HepG2 (cell line): ENCODE measurements around the gene NDUFA8. TPM values are rescaled to one million over a fixed set of nuclear protein-coding genes. Genes with fewer than 3 reads are reported as not detected.

Experiments
- AGO1 ChIP-seq: fragments of 200-400 bp; formaldehyde crosslinking; IDR thresholded peaks from 2 replicates; pipeline ENCODE4 v1.6.1; 2017; ENCODE audit warnings: mild to moderate bottlenecking, low read depth, low read length, moderate library complexity; ENCODE audit not compliant: poor library complexity, severe bottlenecking
- ETV6 ChIP-seq: sonication (generic); formaldehyde crosslinking; conservative IDR thresholded peaks from 2 replicates; pipeline ENCODE4 v1.4.0; 2020; ENCODE audit warnings: missing genetic modification reagents
- FOSL2 ChIP-seq: sonication (generic); formaldehyde crosslinking; IDR thresholded peaks from 2 replicates; pipeline ENCODE4 v1.4.0; 2020; ENCODE audit warnings: missing genetic modification reagents
- HOXA3 ChIP-seq: sonication (generic); formaldehyde crosslinking; IDR thresholded peaks from 2 replicates; pipeline ENCODE4 v1.5.0; 2020; ENCODE audit warnings: missing genetic modification reagents
- IRF2 ChIP-seq: IDR thresholded peaks from 2 replicates; pipeline ENCODE4 v1.6.1; 2018; ENCODE audit warnings: missing genetic modification reagents, missing compliant biosample characterization
- KDM2A ChIP-seq: sonication (generic); formaldehyde crosslinking; IDR thresholded peaks from 2 replicates; pipeline ENCODE4 v1.4.0; 2020; ENCODE audit warnings: low read depth, missing genetic modification reagents, borderline replicate concordance
- KDM5B ChIP-seq: sonication (generic); formaldehyde crosslinking; IDR thresholded peaks from 2 replicates; pipeline ENCODE4 v1.4.0; 2020; ENCODE audit warnings: missing genetic modification reagents, mild to moderate bottlenecking, borderline replicate concordance
- MYC ChIP-seq: sonication (generic); formaldehyde crosslinking; IDR thresholded peaks from 2 replicates; pipeline ENCODE4 v1.9.0; 2021; ENCODE audit warnings: missing genetic modification reagents, borderline replicate concordance
- MZF1 ChIP-seq: sonication (generic); formaldehyde crosslinking; IDR thresholded peaks from 2 replicates; pipeline ENCODE4 v1.8.1; 2023; ENCODE audit warnings: mild to moderate bottlenecking, missing genetic modification reagents, borderline replicate concordance
- NFATC3 ChIP-seq: sonication (generic); formaldehyde crosslinking; IDR thresholded peaks from 2 replicates; pipeline ENCODE4 v1.5.1; 2020; ENCODE audit warnings: mild to moderate bottlenecking, missing genetic modification reagents
- NFYB ChIP-seq: sonication (generic); formaldehyde crosslinking; IDR thresholded peaks from 2 replicates; pipeline ENCODE4 v1.4.0; 2020; ENCODE audit warnings: missing genetic modification reagents
- XRCC5 ChIP-seq: fragments of 200-400 bp; formaldehyde crosslinking; optimal IDR thresholded peaks from 2 replicates; pipeline ENCODE3; 2017; ENCODE audit warnings: mild to moderate bottlenecking, low read length
- ZFX ChIP-seq: sonication (generic); formaldehyde crosslinking; IDR thresholded peaks from 2 replicates; pipeline ENCODE4 v1.4.0; 2020; ENCODE audit warnings: mild to moderate bottlenecking, low read depth, missing genetic modification reagents, moderate library complexity
- ZKSCAN5 ChIP-seq: sonication (generic); formaldehyde crosslinking; IDR thresholded peaks from 2 replicates; pipeline ENCODE4 v1.5.1; 2020; ENCODE audit warnings: mild to moderate bottlenecking, missing genetic modification reagents
- ZNF335 ChIP-seq: sonication (generic); formaldehyde crosslinking; IDR thresholded peaks from 2 replicates; pipeline ENCODE4 v1.4.0; 2020; ENCODE audit warnings: missing genetic modification reagents
- ZNF343 ChIP-seq: sonication (generic); formaldehyde crosslinking; IDR thresholded peaks from 2 replicates; pipeline ENCODE4 v1.4.0; 2020; ENCODE audit warnings: mild to moderate bottlenecking, missing genetic modification reagents
- ZNF563 ChIP-seq: sonication (generic); formaldehyde crosslinking; IDR thresholded peaks from 2 replicates; pipeline ENCODE4 v1.8.0; 2022; ENCODE audit warnings: mild to moderate bottlenecking, moderate library complexity, missing genetic modification reagents
- polyA plus RNA-seq, 8 experiments: library from polyadenylated mRNA; depleted of rRNA in 3 of 8; stranded (reverse) in 7 of 8; unstranded in 1 of 8; fragments of >200 nt; fragmentation: Illumina TruSeq in 4 of 8; extraction: Trizol in 4 of 8; gene quantifications; 2 replicates each; pipeline versions ENCODE4 v1.2.1 to v1.2.3, GENCODE V29; 2011 to 2016; ENCODE audit warnings: low read depth in 4 of 8, missing spikeins in 1 of 8, mixed read lengths in 1 of 8; ENCODE audit not compliant: insufficient read depth in 1 of 8
- total RNA-seq, 5 experiments: library from RNA; depleted of rRNA; stranded (reverse); fragments of >200 nt; fragmentation: Illumina TruSeq; extraction: Trizol; gene quantifications; 2 replicates each; pipeline ENCODE4 v1.2.3, GENCODE V29; 2016; ENCODE audit warnings: low read depth in 1 of 5
- TF ChIP-seq, protein P1 (sequence below): sonication (generic); formaldehyde crosslinking; IDR thresholded peaks from 2 replicates; pipeline ENCODE4 v1.4.0; 2020; ENCODE audit warnings: missing genetic modification reagents, mild to moderate bottlenecking, borderline replicate concordance
- TF ChIP-seq, protein P2 (sequence below): sonication (generic); formaldehyde crosslinking; IDR thresholded peaks from 2 replicates; pipeline ENCODE4 v1.4.0; 2020; ENCODE audit warnings: missing genetic modification reagents
- TF ChIP-seq, protein P3 (sequence below): sonication (generic); formaldehyde crosslinking; IDR thresholded peaks from 2 replicates; pipeline ENCODE4 v1.8.1; 2023; ENCODE audit warnings: mild to moderate bottlenecking, inconsistent platforms, moderate library complexity, missing genetic modification reagents, borderline replicate concordance
- TF ChIP-seq, protein P4 (sequence below): sonication (generic); formaldehyde crosslinking; IDR thresholded peaks from 2 replicates; pipeline ENCODE4 v1.5.1; 2020; ENCODE audit warnings: mild to moderate bottlenecking, moderate library complexity, missing genetic modification reagents
- TF ChIP-seq, protein P5 (sequence below): sonication (generic); formaldehyde crosslinking; IDR thresholded peaks from 2 replicates; pipeline ENCODE4 v1.4.0; 2020; ENCODE audit warnings: missing genetic modification reagents, borderline replicate concordance

NDUFA8 gene
- total and polyA plus RNA-seq, 2 of the 13 experiments (the other 11 are each of a cell fraction or from before 2014, with no cell fraction given) = 68.6 to 71.7 TPM

DNA sequence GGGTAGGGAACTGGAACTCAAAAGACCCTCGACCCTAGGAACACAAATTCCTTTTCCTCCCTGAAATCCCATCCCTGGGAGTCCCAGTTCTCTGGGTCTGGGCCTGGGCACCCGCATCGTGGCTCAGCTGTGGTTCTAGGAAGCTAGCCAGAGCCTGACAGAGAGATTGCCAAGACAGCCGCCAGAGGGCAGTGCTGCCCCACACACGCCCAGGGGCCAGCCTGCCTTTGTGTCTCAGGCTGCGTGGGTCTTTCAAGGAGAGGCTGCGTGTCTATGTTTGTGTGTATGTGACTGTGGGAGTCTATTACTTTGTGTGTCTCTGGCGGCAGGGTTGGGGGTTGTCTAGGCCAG lies 34.4 kb downstream of the NDUFA8 start (continued):
- no peak for TF ChIP-seq ZNF563 (CRISPR knock-in tag)
- TF ChIP-seq, protein P1, sequence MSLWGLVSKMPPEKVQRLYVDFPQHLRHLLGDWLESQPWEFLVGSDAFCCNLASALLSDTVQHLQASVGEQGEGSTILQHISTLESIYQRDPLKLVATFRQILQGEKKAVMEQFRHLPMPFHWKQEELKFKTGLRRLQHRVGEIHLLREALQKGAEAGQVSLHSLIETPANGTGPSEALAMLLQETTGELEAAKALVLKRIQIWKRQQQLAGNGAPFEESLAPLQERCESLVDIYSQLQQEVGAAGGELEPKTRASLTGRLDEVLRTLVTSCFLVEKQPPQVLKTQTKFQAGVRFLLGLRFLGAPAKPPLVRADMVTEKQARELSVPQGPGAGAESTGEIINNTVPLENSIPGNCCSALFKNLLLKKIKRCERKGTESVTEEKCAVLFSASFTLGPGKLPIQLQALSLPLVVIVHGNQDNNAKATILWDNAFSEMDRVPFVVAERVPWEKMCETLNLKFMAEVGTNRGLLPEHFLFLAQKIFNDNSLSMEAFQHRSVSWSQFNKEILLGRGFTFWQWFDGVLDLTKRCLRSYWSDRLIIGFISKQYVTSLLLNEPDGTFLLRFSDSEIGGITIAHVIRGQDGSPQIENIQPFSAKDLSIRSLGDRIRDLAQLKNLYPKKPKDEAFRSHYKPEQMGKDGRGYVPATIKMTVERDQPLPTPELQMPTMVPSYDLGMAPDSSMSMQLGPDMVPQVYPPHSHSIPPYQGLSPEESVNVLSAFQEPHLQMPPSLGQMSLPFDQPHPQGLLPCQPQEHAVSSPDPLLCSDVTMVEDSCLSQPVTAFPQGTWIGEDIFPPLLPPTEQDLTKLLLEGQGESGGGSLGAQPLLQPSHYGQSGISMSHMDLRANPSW (CRISPR knock-in tag) = no peak
- peak; percentile 47 for TF ChIP-seq XRCC5
- TF ChIP-seq IRF2 (CRISPR knock-in tag) = 0 out of 2 replicates have a peak, but pooled peaks have one; percentile 33
- 0 out of 2 replicates have a peak, but pooled peaks have one; percentile 23 for TF ChIP-seq MYC (CRISPR knock-in tag)
- TF ChIP-seq NFYB = no peak
- TF ChIP-seq HOXA3 = 0 out of 2 replicates have a peak, but pooled peaks have one; percentile 16
- TF ChIP-seq, protein P2, sequence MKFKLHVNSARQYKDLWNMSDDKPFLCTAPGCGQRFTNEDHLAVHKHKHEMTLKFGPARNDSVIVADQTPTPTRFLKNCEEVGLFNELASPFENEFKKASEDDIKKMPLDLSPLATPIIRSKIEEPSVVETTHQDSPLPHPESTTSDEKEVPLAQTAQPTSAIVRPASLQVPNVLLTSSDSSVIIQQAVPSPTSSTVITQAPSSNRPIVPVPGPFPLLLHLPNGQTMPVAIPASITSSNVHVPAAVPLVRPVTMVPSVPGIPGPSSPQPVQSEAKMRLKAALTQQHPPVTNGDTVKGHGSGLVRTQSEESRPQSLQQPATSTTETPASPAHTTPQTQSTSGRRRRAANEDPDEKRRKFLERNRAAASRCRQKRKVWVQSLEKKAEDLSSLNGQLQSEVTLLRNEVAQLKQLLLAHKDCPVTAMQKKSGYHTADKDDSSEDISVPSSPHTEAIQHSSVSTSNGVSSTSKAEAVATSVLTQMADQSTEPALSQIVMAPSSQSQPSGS (CRISPR knock-in tag) = 0 out of 2 replicates have a peak, but pooled peaks have one; percentile 26
- 0 out of 2 replicates have a peak, but pooled peaks have one; percentile 36 for TF ChIP-seq ZNF343
- no peak for TF ChIP-seq AGO1
- TF ChIP-seq FOSL2 = peak; percentile 30; the same call in 1 of the 2 replicates
- TF ChIP-seq, protein P3, sequence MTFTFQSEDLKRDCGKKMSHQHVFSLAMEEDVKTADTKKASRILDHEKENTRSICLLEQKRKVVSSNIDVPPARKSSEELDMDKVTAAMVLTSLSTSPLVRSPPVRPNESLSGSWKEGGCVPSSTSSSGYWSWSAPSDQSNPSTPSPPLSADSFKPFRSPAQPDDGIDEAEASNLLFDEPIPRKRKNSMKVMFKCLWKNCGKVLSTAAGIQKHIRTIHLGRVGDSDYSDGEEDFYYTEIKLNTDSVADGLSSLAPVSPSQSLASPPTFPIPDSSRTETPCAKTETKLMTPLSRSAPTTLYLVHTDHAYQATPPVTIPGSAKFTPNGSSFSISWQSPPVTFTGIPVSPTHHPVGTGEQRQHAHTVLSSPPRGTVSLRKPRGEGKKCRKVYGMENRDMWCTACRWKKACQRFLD (CRISPR knock-in tag) = no peak
- TF ChIP-seq, protein P4, sequence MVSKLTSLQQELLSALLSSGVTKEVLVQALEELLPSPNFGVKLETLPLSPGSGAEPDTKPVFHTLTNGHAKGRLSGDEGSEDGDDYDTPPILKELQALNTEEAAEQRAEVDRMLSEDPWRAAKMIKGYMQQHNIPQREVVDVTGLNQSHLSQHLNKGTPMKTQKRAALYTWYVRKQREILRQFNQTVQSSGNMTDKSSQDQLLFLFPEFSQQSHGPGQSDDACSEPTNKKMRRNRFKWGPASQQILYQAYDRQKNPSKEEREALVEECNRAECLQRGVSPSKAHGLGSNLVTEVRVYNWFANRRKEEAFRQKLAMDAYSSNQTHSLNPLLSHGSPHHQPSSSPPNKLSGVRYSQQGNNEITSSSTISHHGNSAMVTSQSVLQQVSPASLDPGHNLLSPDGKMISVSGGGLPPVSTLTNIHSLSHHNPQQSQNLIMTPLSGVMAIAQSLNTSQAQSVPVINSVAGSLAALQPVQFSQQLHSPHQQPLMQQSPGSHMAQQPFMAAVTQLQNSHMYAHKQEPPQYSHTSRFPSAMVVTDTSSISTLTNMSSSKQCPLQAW (CRISPR knock-in tag) = 0 out of 2 replicates have a peak, but pooled peaks have one; percentile 1
- TF ChIP-seq, protein P5, sequence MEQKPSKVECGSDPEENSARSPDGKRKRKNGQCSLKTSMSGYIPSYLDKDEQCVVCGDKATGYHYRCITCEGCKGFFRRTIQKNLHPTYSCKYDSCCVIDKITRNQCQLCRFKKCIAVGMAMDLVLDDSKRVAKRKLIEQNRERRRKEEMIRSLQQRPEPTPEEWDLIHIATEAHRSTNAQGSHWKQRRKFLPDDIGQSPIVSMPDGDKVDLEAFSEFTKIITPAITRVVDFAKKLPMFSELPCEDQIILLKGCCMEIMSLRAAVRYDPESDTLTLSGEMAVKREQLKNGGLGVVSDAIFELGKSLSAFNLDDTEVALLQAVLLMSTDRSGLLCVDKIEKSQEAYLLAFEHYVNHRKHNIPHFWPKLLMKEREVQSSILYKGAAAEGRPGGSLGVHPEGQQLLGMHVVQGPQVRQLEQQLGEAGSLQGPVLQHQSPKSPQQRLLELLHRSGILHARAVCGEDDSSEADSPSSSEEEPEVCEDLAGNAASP (CRISPR knock-in tag) = peak; percentile 31; the same call in 1 of the 2 replicates
- peak; percentile 3; the same call in 1 of the 2 replicates for TF ChIP-seq ZFX
- no peak for TF ChIP-seq MZF1 (CRISPR knock-in tag)
- no peak; the same call in 1 of the 2 replicates for TF ChIP-seq KDM2A (CRISPR knock-in tag)
- TF ChIP-seq KDM5B = 0 out of 2 replicates have a peak, but pooled peaks have one; percentile 38
- TF ChIP-seq ZNF335 (CRISPR knock-in tag) = no peak
- no peak for TF ChIP-seq ZKSCAN5 (CRISPR knock-in tag)
- TF ChIP-seq NFATC3 (CRISPR knock-in tag) = no peak
- 0 out of 2 replicates have a peak, but pooled peaks have one; percentile 23 for TF ChIP-seq ETV6 (CRISPR knock-in tag)
